ENCODE data around the gene OR10K1. TPM values are rescaled to one million over a fixed set of nuclear protein-coding genes. Genes with fewer than 3 reads are reported as not detected.

The OR10K1 gene
- total RNA-seq, 1 experiment from 2014 or later: not detected

- DNase-seq (ENCODE audit: low spot score) (no peak), ATAC-seq (no peak)
- ChIA-PET CTCF (no interaction called here), POLR2A (no interaction called here)
- Mint-ChIP-seq H3K4me3 (no peak overlapping the region), H3K9me3 (peaks cover 7% of the 10 kb centered on the region), H3K27me3 (ENCODE audit: low read depth) (no peaks in the 10 kb centered on the region), H3K27ac (no peak overlapping the region), H3K36me3 (no peaks in the 10 kb centered on the region), H3K4me1 (peaks cover 18% of the 10 kb centered on the region)
- TF ChIP-seq CREB1 (CRISPR knock-in tag; IDR thresholded peaks at IDR 0.05) (no peak), ZNF671 (CRISPR knock-in tag; IDR thresholded peaks at IDR 0.05) (no peak), ZNF219 (CRISPR knock-in tag; IDR thresholded peaks at IDR 0.05; ENCODE audit: borderline replicate concordance) (no peak), ZNF532 (CRISPR knock-in tag; IDR thresholded peaks at IDR 0.05; ENCODE audit: borderline replicate concordance) (no peak), ZNF416 (CRISPR knock-in tag; IDR thresholded peaks at IDR 0.05) (no peak), HMGXB4 (CRISPR knock-in tag; IDR thresholded peaks at IDR 0.05) (no peak), CTCF (IDR thresholded peaks at IDR 0.05) (no peak), ATF2 (CRISPR knock-in tag; IDR thresholded peaks at IDR 0.05; ENCODE audit: borderline replicate concordance, low read depth) (no peak)
Observed at GRCh38 chr1:158417586-158417985, 44.0 kb upstream of the OR10K1 start.

- ChIA-PET POLR2A (no interaction called here), CTCF (no interaction called here)
- peaks cover 34% of the 10 kb centered on the region for H3K4me1 Mint-ChIP-seq
- peaks cover 7% of the 10 kb centered on the region for H3K9me3 Mint-ChIP-seq
- no peaks in the 10 kb centered on the region for H3K36me3 Mint-ChIP-seq
- peak overlapping the region; percentile 39; the same call in 1 of the 2 replicates for H3K27ac Mint-ChIP-seq
- DNase-seq (ENCODE audit: low spot score): no peak
- 0 out of 2 replicates have a peak overlapping the region, but pooled peaks have one; percentile 15 for H3K4me3 Mint-ChIP-seq
- ATAC-seq: peak; percentile 86
- H3K27me3 Mint-ChIP-seq (ENCODE audit: low read depth): no peaks in the 10 kb centered on the region
- no peak for TF ChIP-seq ZNF138 (CRISPR knock-in tag; conservative IDR thresholded peaks at IDR 0.05)
- TF ChIP-seq STAT6 (CRISPR knock-in tag; conservative IDR thresholded peaks at IDR 0.05; ENCODE audit: low read depth): no peak
- TF ChIP-seq ZNF281 (CRISPR knock-in tag; IDR thresholded peaks at IDR 0.05): no peak
- TF ChIP-seq PREB (CRISPR knock-in tag; IDR thresholded peaks at IDR 0.05; ENCODE audit: borderline replicate concordance): no peak
- TF ChIP-seq ELF4 (CRISPR knock-in tag; IDR thresholded peaks at IDR 0.05; ENCODE audit: low read depth): no peak
- TF ChIP-seq E2F4 (CRISPR knock-in tag; IDR thresholded peaks at IDR 0.05; ENCODE audit: borderline replicate concordance, low read depth): no peak
- TF ChIP-seq OVOL2 (CRISPR knock-in tag; IDR thresholded peaks at IDR 0.05; ENCODE audit: borderline replicate concordance): no peak
- TF ChIP-seq ZNF423 (CRISPR knock-in tag; IDR thresholded peaks at IDR 0.05): no peak
Observed at GRCh38 chr1:158422212-158422611, 39.4 kb upstream of the OR10K1 start.
